CD4-positive, alpha-beta T cell treated with Interleukin-15 for 4 hours (primary cell): ENCODE data around the gene NCAPH2.
"Not testable (repeated sequence)": the region's sequence is repeated elsewhere in the genome, so short reads cannot be mapped to it uniquely, and the experiment has no call there.

ENCODE experiments used
- DNase-seq: peaks from one replicate; pipeline ENCODE4 v3.0.0-alpha.2; 2020; ENCODE audit warnings: low spot score

Gene NCAPH2

GRCh38 chr22:50519151-50519550 is 11.1 kb downstream of the NCAPH2 start:
- no peak for DNase-seq

DNA sequence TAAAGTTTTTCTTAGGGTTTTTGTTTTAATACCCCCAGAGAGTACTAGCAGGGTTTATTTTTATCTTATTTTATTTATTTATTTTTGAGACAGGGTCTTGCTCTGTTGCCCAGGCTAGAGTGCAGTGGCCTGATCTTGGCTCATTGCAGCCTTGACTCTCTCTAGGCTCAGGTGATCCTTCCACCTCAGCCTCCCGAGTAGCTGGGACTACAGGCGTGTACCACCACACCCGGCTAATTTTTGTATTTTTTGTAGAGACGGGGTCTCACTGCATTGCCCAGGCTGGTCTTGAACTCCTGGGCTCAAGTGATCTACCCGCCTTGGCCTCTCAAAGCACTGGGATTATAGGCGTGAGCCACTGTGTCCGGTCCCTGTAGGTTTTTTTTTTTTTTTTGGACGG is 12.2 kb downstream of the NCAPH2 start:
- not testable (repeated sequence) for DNase-seq

GRCh38 chr22:50520826-50521453 is 12.9 kb downstream of the NCAPH2 start:
- no peak for DNase-seq

GRCh38 chr22:50521710-50522109 is 13.7 kb downstream of the NCAPH2 start:
- DNase-seq = no peak

DNA sequence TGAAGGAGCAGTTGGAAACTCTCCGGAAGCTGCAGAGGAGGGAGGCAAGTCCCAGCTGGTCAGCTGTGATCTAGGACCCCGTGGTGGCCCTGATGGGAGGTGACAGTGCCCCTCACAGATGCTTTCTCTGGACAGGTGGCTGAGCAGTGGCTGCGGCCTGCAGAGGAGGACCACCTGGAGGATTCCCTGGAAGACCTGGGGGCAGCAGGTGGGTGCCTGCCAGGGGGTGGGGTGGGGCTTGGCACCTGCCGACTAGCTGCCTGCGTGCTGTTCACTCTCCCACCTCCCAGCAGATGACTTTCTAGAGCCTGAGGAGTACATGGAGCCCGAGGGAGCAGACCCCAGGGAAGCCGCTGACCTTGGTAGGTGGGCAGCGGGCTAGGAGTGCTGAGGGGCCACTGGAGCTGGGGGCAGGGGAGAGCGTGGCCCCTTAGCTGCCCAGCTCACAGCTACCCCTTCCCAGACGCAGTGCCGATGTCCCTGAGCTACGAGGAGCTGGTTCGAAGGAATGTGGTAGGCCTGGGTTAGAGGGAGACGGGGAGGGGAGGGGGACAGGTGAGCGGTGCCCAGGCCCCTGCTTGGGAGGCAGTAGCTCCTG is 14.3 kb downstream of the NCAPH2 start:
- DNase-seq = no peak

DNA sequence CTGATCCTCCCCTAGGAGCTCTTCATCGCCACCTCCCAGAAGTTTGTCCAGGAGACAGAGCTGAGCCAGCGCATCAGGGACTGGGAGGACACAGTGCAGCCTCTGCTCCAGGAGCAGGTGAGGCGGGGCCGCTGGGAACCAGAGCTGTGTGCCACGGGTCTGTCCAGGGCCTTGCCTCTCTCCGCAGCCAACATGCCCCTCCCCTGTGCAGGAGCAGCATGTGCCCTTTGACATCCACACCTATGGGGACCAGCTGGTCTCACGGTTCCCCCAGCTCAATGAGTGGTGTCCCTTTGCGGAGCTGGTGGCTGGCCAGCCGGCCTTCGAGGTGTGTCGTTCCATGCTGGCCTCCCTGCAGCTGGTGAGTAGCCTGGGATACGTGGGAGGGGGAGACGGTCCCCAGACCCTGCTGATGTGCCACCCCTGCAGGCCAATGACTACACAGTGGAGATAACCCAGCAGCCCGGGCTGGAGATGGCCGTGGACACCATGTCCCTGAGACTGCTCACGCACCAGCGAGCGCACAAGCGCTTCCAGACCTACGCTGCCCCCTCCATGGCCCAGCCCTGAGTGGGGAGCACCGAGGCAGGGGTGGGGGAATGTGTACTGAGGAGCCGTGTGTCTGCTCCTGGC is 14.9 kb downstream of the NCAPH2 start:
- DNase-seq = no peak

DNA sequence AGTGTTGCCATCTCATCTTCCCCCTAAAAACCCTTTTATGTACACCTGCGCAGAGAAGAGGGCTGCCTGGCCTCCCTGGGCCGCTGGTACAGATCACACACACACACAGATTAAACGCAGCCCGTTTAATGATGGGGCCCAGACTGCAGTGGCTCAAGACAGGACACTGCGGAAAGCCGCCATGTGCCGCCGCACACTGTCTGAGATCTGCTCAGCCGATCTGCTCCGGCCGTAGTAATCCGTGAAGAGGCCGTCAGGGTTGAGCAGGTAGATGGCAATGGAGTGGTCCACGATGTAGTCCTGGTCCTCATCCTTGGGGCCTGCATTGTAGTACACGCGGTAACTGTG is 15.4 kb downstream of the NCAPH2 start:
- DNase-seq = no peak

DNA sequence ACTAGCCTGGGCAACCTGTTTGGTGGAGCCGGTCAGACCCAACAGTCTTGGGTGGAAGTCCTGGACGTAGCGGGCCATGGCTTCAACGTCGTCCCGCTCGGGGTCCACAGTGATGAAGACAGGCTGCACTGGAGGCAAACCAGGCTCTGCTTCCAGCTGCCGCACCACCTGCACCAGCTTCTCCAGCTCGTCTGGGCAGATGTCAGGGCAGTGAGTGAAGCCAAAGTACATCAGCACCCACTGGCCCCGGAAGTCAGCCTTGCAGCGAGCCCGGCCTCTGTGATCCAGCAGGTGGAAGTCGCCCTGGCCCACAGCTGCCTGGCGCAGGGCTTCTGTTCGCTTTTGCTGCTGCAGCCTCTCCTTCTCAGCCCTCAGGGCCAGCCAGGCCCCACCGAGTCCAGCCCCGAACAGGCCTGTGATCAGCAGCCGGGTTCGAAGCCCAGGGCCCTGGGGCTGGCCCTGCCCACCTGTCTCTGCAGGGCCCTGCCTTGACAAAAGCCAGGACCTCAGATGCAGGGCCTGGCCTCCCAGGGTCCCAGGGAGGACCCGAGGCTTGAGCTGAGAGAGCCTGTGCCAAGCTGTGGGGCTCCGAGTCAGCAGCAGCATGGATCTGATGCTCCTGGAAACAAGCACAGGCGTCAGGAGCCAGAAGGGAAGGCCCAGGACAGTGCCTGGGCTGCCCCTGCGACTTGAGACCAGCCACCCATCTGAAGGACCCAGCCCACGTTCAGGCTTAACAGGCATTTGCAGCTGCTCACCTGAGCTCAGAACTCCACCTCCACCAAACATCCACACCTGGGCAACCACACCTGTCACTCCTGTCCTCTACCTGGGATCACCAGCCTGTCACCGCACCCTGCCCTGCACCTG is 16.0 kb downstream of the NCAPH2 start:
- DNase-seq = no peak

GRCh38 chr22:50524676-50525103 is 16.7 kb downstream of the NCAPH2 start:
- DNase-seq = no peak

DNA sequence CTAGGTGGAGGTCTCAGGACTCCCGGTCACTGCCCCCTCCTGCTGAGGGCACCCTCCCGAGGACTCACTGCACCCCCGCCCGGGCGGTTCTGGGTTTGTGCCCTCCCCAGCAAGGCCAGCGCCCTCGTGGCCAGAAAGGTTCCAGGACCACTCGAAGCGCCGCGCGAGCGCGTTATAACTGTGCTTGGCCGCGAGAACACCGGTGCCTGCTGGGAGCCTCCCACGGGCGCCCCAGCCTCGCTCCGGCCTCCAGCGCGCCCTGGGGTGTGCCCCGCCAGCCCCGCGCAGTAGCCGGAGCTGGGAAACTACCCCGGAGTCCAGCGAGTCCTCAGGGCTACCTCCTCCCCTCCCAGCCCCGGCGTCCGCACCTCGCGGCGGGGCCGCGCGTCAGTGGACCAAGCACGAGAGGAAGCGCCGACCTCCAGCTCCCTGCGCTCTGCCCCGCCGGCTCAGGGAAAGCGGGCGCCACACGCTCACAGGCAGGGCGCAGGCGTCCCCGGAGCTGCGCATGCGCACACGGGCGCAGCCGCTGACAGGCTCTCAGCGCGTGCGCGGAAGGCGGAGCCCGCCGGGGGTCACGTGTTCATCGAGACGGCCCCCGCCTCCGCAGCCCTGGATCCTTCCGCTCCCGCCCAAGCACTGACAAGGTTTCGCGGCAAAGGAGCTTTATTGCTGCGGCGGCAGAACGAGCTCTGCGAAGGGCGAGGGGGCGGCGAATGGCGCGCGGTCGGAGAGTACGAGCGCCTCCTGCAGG is 17.3 kb downstream of the NCAPH2 start, which contains the start of gene SCO2:
TSS of gene SCO2 (minus strand) at position 495 of the 754 bp plus-strand sequence. CDS start 1,187 bp downstream, outside the sequence.
- peak; percentile 98 for DNase-seq

- DNase-seq = no peak
Measured at GRCh38 chr22:50525858-50526107, 17.8 kb downstream of the NCAPH2 start.

- peak; percentile 85 for DNase-seq
Measured at GRCh38 chr22:50526108-50526833, 18.2 kb downstream of the NCAPH2 start.

GRCh38 chr22:50526834-50527801 is 19.1 kb downstream of the NCAPH2 start:
- peak; percentile 47 for DNase-seq

- no peak for DNase-seq
Measured at GRCh38 chr22:50527921-50528681, 20.1 kb downstream of the NCAPH2 start.

DNA sequence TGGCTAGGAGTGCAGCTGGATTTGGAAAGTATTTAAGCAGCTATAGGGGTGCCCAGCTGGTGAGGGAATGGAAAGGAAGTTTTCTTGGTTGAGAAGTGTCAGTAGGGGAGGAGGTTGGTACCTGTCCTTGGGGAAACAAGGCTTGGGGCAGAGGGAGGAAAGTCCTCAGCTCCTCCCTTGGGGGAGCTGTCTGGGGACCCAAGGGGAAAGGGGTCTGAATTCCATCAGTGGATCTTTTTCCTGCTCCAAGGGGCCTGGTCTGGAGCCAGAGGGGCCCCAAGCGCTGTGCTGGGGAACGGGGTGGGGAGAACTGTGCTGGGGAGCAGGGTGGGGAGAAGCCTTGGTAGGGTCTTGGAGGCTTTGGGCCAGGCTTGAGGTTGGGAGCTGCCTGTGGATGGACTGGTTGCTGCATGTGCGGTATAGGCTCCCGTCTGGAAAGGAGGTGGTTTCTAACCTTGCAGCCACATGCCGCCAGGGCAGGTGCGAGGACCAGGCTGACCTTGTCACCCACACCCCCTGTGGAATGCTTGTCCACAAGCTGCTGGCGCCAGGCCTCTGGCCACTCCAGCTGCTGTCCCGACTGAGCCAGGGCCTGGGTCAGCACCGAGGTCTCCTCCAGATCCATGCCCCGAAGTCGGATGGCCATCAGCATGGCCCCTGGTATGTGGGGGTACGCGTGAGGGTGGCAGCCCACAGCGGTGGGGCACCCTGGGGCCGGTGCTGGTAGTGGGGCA is 20.8 kb downstream of the NCAPH2 start:
- DNase-seq = no peak

- no peak for DNase-seq
Measured at GRCh38 chr22:50529416-50529896, 21.4 kb downstream of the NCAPH2 start.

- peak; percentile 72 for DNase-seq
Measured at GRCh38 chr22:50529897-50530579, 22.0 kb downstream of the NCAPH2 start, which contains the start of gene TYMP. Gene TYMP, minus strand, starts transcription at chr22:50530012. Its CDS starts 303 bp downstream, at chr22:50529709.

GRCh38 chr22:50530580-50530876 is 22.5 kb downstream of the NCAPH2 start:
- DNase-seq = peak; percentile 29
